HepG2 (cell line): ENCODE measurements around the gene CHP1. TPM values are rescaled to one million over a fixed set of nuclear protein-coding genes. Genes with fewer than 3 reads are reported as not detected.

Experiments
- AKNA ChIP-seq: sonication (generic); formaldehyde crosslinking; IDR thresholded peaks from 2 replicates; pipeline ENCODE4 v1.4.0; 2020; ENCODE audit warnings: missing genetic modification reagents, borderline replicate concordance
- FOXO1 ChIP-seq: sonication (generic); formaldehyde crosslinking; IDR thresholded peaks from 2 replicates; pipeline ENCODE4 v1.4.0; 2020; ENCODE audit warnings: missing genetic modification reagents
- HNF4A ChIP-seq: sonication (generic); formaldehyde crosslinking; IDR thresholded peaks from 2 replicates; pipeline ENCODE4 v1.4.0; 2020; ENCODE audit warnings: missing genetic modification reagents
- KDM3A ChIP-seq: IDR thresholded peaks from 2 replicates; pipeline ENCODE4 v1.6.1; 2018; ENCODE audit warnings: low read depth, missing compliant biosample characterization
- NFKB2 ChIP-seq: sonication (generic); formaldehyde crosslinking; IDR thresholded peaks from 2 replicates; pipeline ENCODE4 v1.4.0; 2020; ENCODE audit warnings: missing genetic modification reagents, borderline replicate concordance
- NR2F2 ChIP-seq: IDR thresholded peaks from 2 replicates; pipeline ENCODE4 v1.6.1; 2012; ENCODE audit warnings: low read depth, inconsistent platforms, borderline replicate concordance
- PCBP1 ChIP-seq: fragments of 200-400 bp; formaldehyde crosslinking; IDR thresholded peaks from 2 replicates; pipeline ENCODE4 v1.6.1; 2017; ENCODE audit warnings: mild to moderate bottlenecking, low read depth, low read length, borderline replicate concordance
- PHB2 ChIP-seq: fragments of 450-650 bp; IDR thresholded peaks from 2 replicates; pipeline ENCODE4 v1.6.1; 2018; ENCODE audit not compliant: partially characterized antibody
- PRMT3 ChIP-seq: sonication (generic); formaldehyde crosslinking; IDR thresholded peaks from 2 replicates; pipeline ENCODE4 v1.8.1; 2022; ENCODE audit warnings: low read depth, mild to moderate bottlenecking, moderate library complexity, missing genetic modification reagents, borderline replicate concordance
- SMAD3 ChIP-seq: sonication (generic); formaldehyde crosslinking; IDR thresholded peaks from 2 replicates; pipeline ENCODE4 v1.4.0; 2020; ENCODE audit warnings: missing genetic modification reagents
- SYNCRIP ChIP-seq: fragments of 200-400 bp; formaldehyde crosslinking; IDR thresholded peaks from 2 replicates; pipeline ENCODE4 v1.6.1; 2018; ENCODE audit warnings: mild to moderate bottlenecking, low read depth, low read length; ENCODE audit not compliant: insufficient read depth
- ZNF460 ChIP-seq: sonication (generic); formaldehyde crosslinking; IDR thresholded peaks from 2 replicates; pipeline ENCODE4 v1.5.1; 2020; ENCODE audit warnings: missing genetic modification reagents, mild to moderate bottlenecking, borderline replicate concordance
- ZNF543 ChIP-seq: sonication (generic); formaldehyde crosslinking; IDR thresholded peaks from 2 replicates; pipeline ENCODE4 v1.4.0; 2020; ENCODE audit warnings: mild to moderate bottlenecking, missing genetic modification reagents
- ZNF605 ChIP-seq: sonication (generic); formaldehyde crosslinking; IDR thresholded peaks from 2 replicates; pipeline ENCODE4 v1.8.0; 2022; ENCODE audit warnings: mild to moderate bottlenecking, missing genetic modification reagents
- ZNF629 ChIP-seq: sonication (generic); formaldehyde crosslinking; conservative IDR thresholded peaks from 2 replicates; pipeline ENCODE4 v1.5.0; 2020; ENCODE audit warnings: missing genetic modification reagents
- polyA plus RNA-seq, 8 experiments: library from polyadenylated mRNA; depleted of rRNA in 3 of 8; stranded (reverse) in 7 of 8; unstranded in 1 of 8; fragments of >200 nt; fragmentation: Illumina TruSeq in 4 of 8; extraction: Trizol in 4 of 8; gene quantifications; 2 replicates each; pipeline versions ENCODE4 v1.2.1 to v1.2.3, GENCODE V29; 2011 to 2016; ENCODE audit warnings: low read depth in 4 of 8, missing spikeins in 1 of 8, mixed read lengths in 1 of 8; ENCODE audit not compliant: insufficient read depth in 1 of 8
- total RNA-seq, 5 experiments: library from RNA; depleted of rRNA; stranded (reverse); fragments of >200 nt; fragmentation: Illumina TruSeq; extraction: Trizol; gene quantifications; 2 replicates each; pipeline ENCODE4 v1.2.3, GENCODE V29; 2016; ENCODE audit warnings: low read depth in 1 of 5
- TF ChIP-seq, protein P1 (sequence below): sonication (generic); formaldehyde crosslinking; IDR thresholded peaks from 2 replicates; pipeline ENCODE4 v1.9.0; 2022; ENCODE audit warnings: low read depth, missing genetic modification reagents
- TF ChIP-seq, protein P2 (sequence below): sonication (generic); formaldehyde crosslinking; IDR thresholded peaks from 2 replicates; pipeline ENCODE4 v1.9.0; 2021; ENCODE audit warnings: missing genetic modification reagents, borderline replicate concordance
- TF ChIP-seq, protein P3 (sequence below): sonication (generic); formaldehyde crosslinking; IDR thresholded peaks from 2 replicates; pipeline ENCODE4 v1.4.0; 2020; ENCODE audit warnings: missing genetic modification reagents

CHP1 gene
- total and polyA plus RNA-seq, 2 of the 13 experiments (the other 11 are each of a cell fraction or from before 2014, with no cell fraction given), result 49.6 to 76.4 TPM

DNA sequence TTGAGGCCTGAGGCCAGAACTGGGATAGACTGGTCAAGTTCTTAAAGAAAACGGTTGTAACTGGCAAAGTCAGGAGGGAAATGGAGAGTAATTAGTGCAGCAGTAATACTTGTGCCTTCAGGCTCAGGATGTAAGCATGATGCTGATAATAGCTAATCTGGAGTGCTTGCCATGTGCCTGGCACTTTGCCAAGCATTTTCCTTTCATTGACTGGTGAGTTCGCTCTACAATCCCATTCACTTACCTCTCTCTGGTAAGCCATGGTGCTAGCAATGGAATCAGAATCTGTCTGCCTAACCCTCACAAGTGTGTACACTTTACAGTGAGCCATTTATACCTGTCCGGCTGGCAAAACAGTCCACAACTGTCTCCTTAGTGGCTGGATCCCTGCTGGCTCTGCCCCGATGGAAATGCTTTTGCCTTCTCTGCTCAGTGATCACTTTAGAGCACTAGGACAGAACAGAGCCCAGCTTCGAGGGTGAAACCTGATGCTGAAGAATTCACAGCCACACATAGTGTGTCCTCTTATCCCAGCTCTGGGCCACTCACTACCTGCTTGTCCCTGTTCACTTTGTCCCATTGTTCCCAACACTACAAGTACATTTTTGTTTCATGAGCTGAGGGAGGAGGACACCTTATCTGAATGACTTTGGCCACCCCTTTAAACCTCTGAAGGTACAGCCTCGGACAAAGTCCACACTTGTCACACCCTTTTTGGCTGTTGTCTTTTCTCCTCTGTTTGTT, 10.3 kb downstream of the CHP1 start (continued):
- 0 out of 2 replicates have a peak, but pooled peaks have one; percentile 24 for TF ChIP-seq ZNF605 (CRISPR knock-in tag)
- TF ChIP-seq SYNCRIP, result no peak
- no peak for TF ChIP-seq NFKB2 (CRISPR knock-in tag)
- TF ChIP-seq ZNF460 (CRISPR knock-in tag), result no peak
- no peak for TF ChIP-seq ZNF629 (CRISPR knock-in tag)
- TF ChIP-seq SMAD3 (CRISPR knock-in tag), result no peak
- no peak for TF ChIP-seq PCBP1
- TF ChIP-seq KDM3A (CRISPR knock-in tag), result no peak
- TF ChIP-seq, protein P1, sequence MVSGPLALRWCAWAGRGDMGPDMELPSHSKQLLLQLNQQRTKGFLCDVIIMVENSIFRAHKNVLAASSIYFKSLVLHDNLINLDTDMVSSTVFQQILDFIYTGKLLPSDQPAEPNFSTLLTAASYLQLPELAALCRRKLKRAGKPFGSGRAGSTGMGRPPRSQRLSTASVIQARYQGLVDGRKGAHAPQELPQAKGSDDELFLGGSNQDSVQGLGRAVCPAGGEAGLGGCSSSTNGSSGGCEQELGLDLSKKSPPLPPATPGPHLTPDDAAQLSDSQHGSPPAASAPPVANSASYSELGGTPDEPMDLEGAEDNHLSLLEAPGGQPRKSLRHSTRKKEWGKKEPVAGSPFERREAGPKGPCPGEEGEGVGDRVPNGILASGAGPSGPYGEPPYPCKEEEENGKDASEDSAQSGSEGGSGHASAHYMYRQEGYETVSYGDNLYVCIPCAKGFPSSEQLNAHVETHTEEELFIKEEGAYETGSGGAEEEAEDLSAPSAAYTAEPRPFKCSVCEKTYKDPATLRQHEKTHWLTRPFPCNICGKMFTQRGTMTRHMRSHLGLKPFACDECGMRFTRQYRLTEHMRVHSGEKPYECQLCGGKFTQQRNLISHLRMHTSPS (CRISPR knock-in tag), result no peak
- TF ChIP-seq, protein P2, sequence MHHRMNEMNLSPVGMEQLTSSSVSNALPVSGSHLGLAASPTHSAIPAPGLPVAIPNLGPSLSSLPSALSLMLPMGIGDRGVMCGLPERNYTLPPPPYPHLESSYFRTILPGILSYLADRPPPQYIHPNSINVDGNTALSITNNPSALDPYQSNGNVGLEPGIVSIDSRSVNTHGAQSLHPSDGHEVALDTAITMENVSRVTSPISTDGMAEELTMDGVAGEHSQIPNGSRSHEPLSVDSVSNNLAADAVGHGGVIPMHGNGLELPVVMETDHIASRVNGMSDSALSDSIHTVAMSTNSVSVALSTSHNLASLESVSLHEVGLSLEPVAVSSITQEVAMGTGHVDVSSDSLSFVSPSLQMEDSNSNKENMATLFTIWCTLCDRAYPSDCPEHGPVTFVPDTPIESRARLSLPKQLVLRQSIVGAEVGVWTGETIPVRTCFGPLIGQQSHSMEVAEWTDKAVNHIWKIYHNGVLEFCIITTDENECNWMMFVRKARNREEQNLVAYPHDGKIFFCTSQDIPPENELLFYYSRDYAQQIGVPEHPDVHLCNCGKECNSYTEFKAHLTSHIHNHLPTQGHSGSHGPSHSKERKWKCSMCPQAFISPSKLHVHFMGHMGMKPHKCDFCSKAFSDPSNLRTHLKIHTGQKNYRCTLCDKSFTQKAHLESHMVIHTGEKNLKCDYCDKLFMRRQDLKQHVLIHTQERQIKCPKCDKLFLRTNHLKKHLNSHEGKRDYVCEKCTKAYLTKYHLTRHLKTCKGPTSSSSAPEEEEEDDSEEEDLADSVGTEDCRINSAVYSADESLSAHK, result no peak
- no peak for TF ChIP-seq PRMT3
- no peak for TF ChIP-seq PHB2
- TF ChIP-seq AKNA (CRISPR knock-in tag), result no peak
- TF ChIP-seq, protein P3, sequence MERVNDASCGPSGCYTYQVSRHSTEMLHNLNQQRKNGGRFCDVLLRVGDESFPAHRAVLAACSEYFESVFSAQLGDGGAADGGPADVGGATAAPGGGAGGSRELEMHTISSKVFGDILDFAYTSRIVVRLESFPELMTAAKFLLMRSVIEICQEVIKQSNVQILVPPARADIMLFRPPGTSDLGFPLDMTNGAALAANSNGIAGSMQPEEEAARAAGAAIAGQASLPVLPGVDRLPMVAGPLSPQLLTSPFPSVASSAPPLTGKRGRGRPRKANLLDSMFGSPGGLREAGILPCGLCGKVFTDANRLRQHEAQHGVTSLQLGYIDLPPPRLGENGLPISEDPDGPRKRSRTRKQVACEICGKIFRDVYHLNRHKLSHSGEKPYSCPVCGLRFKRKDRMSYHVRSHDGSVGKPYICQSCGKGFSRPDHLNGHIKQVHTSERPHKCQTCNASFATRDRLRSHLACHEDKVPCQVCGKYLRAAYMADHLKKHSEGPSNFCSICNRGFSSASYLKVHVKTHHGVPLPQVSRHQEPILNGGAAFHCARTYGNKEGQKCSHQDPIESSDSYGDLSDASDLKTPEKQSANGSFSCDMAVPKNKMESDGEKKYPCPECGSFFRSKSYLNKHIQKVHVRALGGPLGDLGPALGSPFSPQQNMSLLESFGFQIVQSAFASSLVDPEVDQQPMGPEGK (CRISPR knock-in tag), result peak; percentile 53
- no peak for TF ChIP-seq FOXO1
- no peak for TF ChIP-seq ZNF543 (CRISPR knock-in tag)
- TF ChIP-seq HNF4A, result peak; percentile 88
- no peak for TF ChIP-seq NR2F2
